ENCODE measurements around the gene MSN.
A peak's percentile ranks its signal among the peaks of the same experiment; 100 is the strongest.

MSN gene

GRCh38 chrX:65681810-65682209 is 14.4 kb downstream of the MSN start:
- no peak overlapping the region for H3K9ac ChIP-seq (ENCODE audit: low read depth, low read length)
- H3K27ac ChIP-seq (ENCODE audit: low read length), result no peak overlapping the region
- H3K4me3 ChIP-seq (ENCODE audit: low read depth in 1 of 2, low read length in 2 of 2), result no peak overlapping the region
- H3K4me1 ChIP-seq (ENCODE audit: insufficient read depth, low read length), result peaks cover 84% of the 10 kb centered on the region
- no peak for DNase-seq
- H3K27me3 ChIP-seq (ENCODE audit: insufficient read depth, low read length, poor library complexity), result no peaks in the 10 kb centered on the region
- no peak for ATAC-seq (ENCODE audit: insufficient read depth, low read depth)
- H4K20me1 ChIP-seq (ENCODE audit: insufficient read depth, low read length), result peaks cover 77% of the 10 kb centered on the region
- no peak overlapping the region for H3K4me2 ChIP-seq (ENCODE audit: insufficient read depth, low read length)
- TF ChIP-seq EZH2 (IDR thresholded peaks at IDR 0.05; ENCODE audit: borderline replicate concordance, low read depth, low read length, severe bottlenecking) (no peak), CTCF (IDR thresholded peaks at IDR 0.05; ENCODE audit: borderline replicate concordance, extremely low read depth, low read length, poor library complexity, severe bottlenecking) (no peak)
- H3K9me3 ChIP-seq (ENCODE audit: insufficient read depth, low read length, severe bottlenecking), result no peaks in the 10 kb centered on the region
- H3K79me2 ChIP-seq (ENCODE audit: insufficient read depth, low read length), result peaks cover 99% of the 10 kb centered on the region
- H3K36me3 ChIP-seq (ENCODE audit: insufficient read depth, low read length), result peaks cover 41% of the 10 kb centered on the region
- H2AFZ ChIP-seq (ENCODE audit: low read depth, low read length), result no peak overlapping the region

GRCh38 chrX:65685112-65685511 is 17.7 kb downstream of the MSN start:
- H3K4me1 ChIP-seq (ENCODE audit: insufficient read depth, low read length), result peaks cover 86% of the 10 kb centered on the region
- H3K4me2 ChIP-seq (ENCODE audit: insufficient read depth, low read length), result no peak overlapping the region
- peaks cover 79% of the 10 kb centered on the region for H4K20me1 ChIP-seq (ENCODE audit: insufficient read depth, low read length)
- H3K4me3 ChIP-seq (ENCODE audit: low read depth in 1 of 2, low read length in 2 of 2), result no peak overlapping the region
- no peak overlapping the region for H3K9ac ChIP-seq (ENCODE audit: low read depth, low read length)
- peaks cover 46% of the 10 kb centered on the region for H3K36me3 ChIP-seq (ENCODE audit: insufficient read depth, low read length)
- 0 out of 2 replicates have a peak overlapping the region, but pooled peaks have one; percentile 36 for H3K27ac ChIP-seq (ENCODE audit: low read length)
- no peaks in the 10 kb centered on the region for H3K27me3 ChIP-seq (ENCODE audit: insufficient read depth, low read length, poor library complexity)
- ATAC-seq (ENCODE audit: insufficient read depth, low read depth) (peak; percentile 66), DNase-seq (peak; percentile 11)
- H3K9me3 ChIP-seq (ENCODE audit: insufficient read depth, low read length, severe bottlenecking), result no peaks in the 10 kb centered on the region
- peaks cover 99% of the 10 kb centered on the region for H3K79me2 ChIP-seq (ENCODE audit: insufficient read depth, low read length)
- TF ChIP-seq CTCF (IDR thresholded peaks at IDR 0.05; ENCODE audit: borderline replicate concordance, extremely low read depth, low read length, poor library complexity, severe bottlenecking) (no peak), EZH2 (IDR thresholded peaks at IDR 0.05; ENCODE audit: borderline replicate concordance, low read depth, low read length, severe bottlenecking) (no peak)
- H2AFZ ChIP-seq (ENCODE audit: low read depth, low read length), result no peak overlapping the region

- TF ChIP-seq CTCF (IDR thresholded peaks at IDR 0.05; ENCODE audit: borderline replicate concordance, extremely low read depth, low read length, poor library complexity, severe bottlenecking), result no peak
- H3K4me2 ChIP-seq (ENCODE audit: insufficient read depth, low read length), result no peak overlapping the region
- H3K4me1 ChIP-seq (ENCODE audit: insufficient read depth, low read length), result peaks cover 92% of the 10 kb centered on the region
- no peak overlapping the region for H3K9ac ChIP-seq (ENCODE audit: low read depth, low read length)
- peaks cover 44% of the 10 kb centered on the region for H3K36me3 ChIP-seq (ENCODE audit: insufficient read depth, low read length)
- peak overlapping the region; percentile 44 for H3K27ac ChIP-seq (ENCODE audit: low read length)
- no peaks in the 10 kb centered on the region for H3K9me3 ChIP-seq (ENCODE audit: insufficient read depth, low read length, severe bottlenecking)
- H3K4me3 ChIP-seq (ENCODE audit: low read depth in 1 of 2, low read length in 2 of 2), result no peak overlapping the region
- peaks cover 80% of the 10 kb centered on the region for H4K20me1 ChIP-seq (ENCODE audit: insufficient read depth, low read length)
- no peak for DNase-seq
- H3K79me2 ChIP-seq (ENCODE audit: insufficient read depth, low read length), result peaks cover 99% of the 10 kb centered on the region
- no peak overlapping the region for H2AFZ ChIP-seq (ENCODE audit: low read depth, low read length)
- ATAC-seq (ENCODE audit: insufficient read depth, low read depth), result no peak
- no peaks in the 10 kb centered on the region for H3K27me3 ChIP-seq (ENCODE audit: insufficient read depth, low read length, poor library complexity)
Observed at GRCh38 chrX:65686236-65686635, 18.8 kb downstream of the MSN start.

- H3K79me2 ChIP-seq (ENCODE audit: insufficient read depth, low read length), result peaks cover 99% of the 10 kb centered on the region
- H3K27ac ChIP-seq (ENCODE audit: low read length), result no peak overlapping the region
- H3K4me2 ChIP-seq (ENCODE audit: insufficient read depth, low read length), result no peak overlapping the region
- H3K4me1 ChIP-seq (ENCODE audit: insufficient read depth, low read length), result peaks cover 92% of the 10 kb centered on the region
- TF ChIP-seq EZH2 (IDR thresholded peaks at IDR 0.05; ENCODE audit: borderline replicate concordance, low read depth, low read length, severe bottlenecking) (no peak), CTCF (IDR thresholded peaks at IDR 0.05; ENCODE audit: borderline replicate concordance, extremely low read depth, low read length, poor library complexity, severe bottlenecking) (no peak)
- H3K36me3 ChIP-seq (ENCODE audit: insufficient read depth, low read length), result peaks cover 36% of the 10 kb centered on the region
- ATAC-seq (ENCODE audit: insufficient read depth, low read depth), result no peak
- H3K27me3 ChIP-seq (ENCODE audit: insufficient read depth, low read length, poor library complexity), result no peaks in the 10 kb centered on the region
- H3K9me3 ChIP-seq (ENCODE audit: insufficient read depth, low read length, severe bottlenecking), result no peaks in the 10 kb centered on the region
- H3K4me3 ChIP-seq (ENCODE audit: low read depth in 1 of 2, low read length in 2 of 2), result no peak overlapping the region
- H4K20me1 ChIP-seq (ENCODE audit: insufficient read depth, low read length), result peaks cover 76% of the 10 kb centered on the region
- no peak overlapping the region for H2AFZ ChIP-seq (ENCODE audit: low read depth, low read length)
- no peak overlapping the region for H3K9ac ChIP-seq (ENCODE audit: low read depth, low read length)
- DNase-seq, result no peak
Observed at GRCh38 chrX:65687367-65687766, 19.9 kb downstream of the MSN start.

All from DND-41 (cell line).